Pancreas (tissue), 10 donors: Measurements from ENCODE around the gene SHLD1. TPM values are rescaled to one million over a fixed set of nuclear protein-coding genes. Genes with fewer than 3 reads are reported as not detected.

Experiments
- ATAC-seq, 4 donors: fragments of 200-7000 bp; cut with Tn5 transposase; one replicate each; pipeline versions ENCODE4 v1.8.0 to v1.9.1; 2020; ENCODE audit warnings: mild to moderate bottlenecking in 4 of 4, moderate library complexity in 4 of 4
- DNase-seq, 6 donors: peaks; one replicate each; pipeline ENCODE4 v3.0.0-alpha.2; 2020
- FAIRE-seq: peaks from 2 replicates; lab custom pipeline; 2012; peaks lifted over from hg19 to GRCh38; lab: Jason Lieb, UNC
- H3K27ac ChIP-seq, 4 donors: fragments of 200-600 bp; sonication (generic); 1 replicate in 3 of 4; 2 replicates in 1 of 4; pipeline versions ENCODE4 v1.5.0 to v1.8.0; 2020
- H3K27me3 ChIP-seq, 4 donors: fragments of 200-600 bp; one replicate each; pipeline ENCODE4 v1.8.0; 2021
- H3K36me3 ChIP-seq, 3 donors: fragments of 200-600 bp; sonication (generic) in 1 of 3; one replicate each; pipeline versions ENCODE4 v1.5.0 to v1.8.0; 2020 to 2021
- H3K4me1 ChIP-seq, 3 donors: fragments of 200-600 bp; one replicate each; pipeline ENCODE4 v1.8.0; 2021
- H3K4me3 ChIP-seq, 4 donors: fragments of 200-600 bp; sonication (generic) in 2 of 4; one replicate each; pipeline versions ENCODE4 v1.5.0 to v1.8.0; 2020 to 2021
- H3K9me3 ChIP-seq, 4 donors: fragments of 200-600 bp; one replicate each; pipeline ENCODE4 v1.8.0; 2021
- CTCF ChIP-seq, 4 donors: fragments of 200-600 bp; sonication (generic) in 3 of 4; IDR thresholded peaks; one replicate each; pipeline versions ENCODE4 v1.5.0 to v1.8.0; 2021; ENCODE audit warnings: antibody characterized with exemption in 4 of 4
- WGBS, 2 donors: extraction: QIAGEN DNeasy Blood & Tissue Kit; methylation state at CpG; one replicate each; pipeline ENCODE4 v1.1.7; 2013; 5-methylcytosine and 5-hydroxymethylcytosine counted together
- intact Hi-C, 3 donors: fragments of 100-400 bp; cut with DNase I; formaldehyde crosslinking; loops; one replicate each; pipeline versions ENCODE4 v1.11.1 to v1.14.2; 2022
- polyA plus RNA-seq, 2 donors: library from polyadenylated mRNA; stranded (reverse); fragments of 200-250 nt; gene quantifications; one replicate each; pipeline ENCODE4 v1.2.3, GENCODE V29; 2013
- total RNA-seq, 6 donors: library from RNA; stranded (reverse); fragmentation: NEBNext Ultra II Directional in 4 of 6; extraction: Animal tissue kit (Norgen Biotek cat#: 25700) in 4 of 6; gene quantifications; one replicate each; pipeline versions ENCODE4 v1.2.1 to v1.2.4, GENCODE V29; 2021 to 2023
- donor health status: healthy with polysubstance abuse.
- donor health status: DM: no; HTN: no; CAD: no; lungs with moderate emphysema.
- donor health status: DM: no; HTN: no; CAD: no.
- donor health status: control.
- donor health status: control.
- donor health status: Bipolar disorder and iron deficiency.
- donor health status: DM: yes; HTN: yes; CAD: no.
- donor health status: DM: no; HTN: no; CAD: no.
- donor health status: DM: no; HTN: no; CAD: no.
- donor health status: DM: yes; HTN: yes; CAD: no.

The SHLD1 gene
- total and polyA plus RNA-seq, 8 donors, result 2.1 to 6.6 (median 3.4) TPM

- H3K4me1 ChIP-seq, result peaks cover 0 to 4% (median 0%) of the 10 kb centered on the region in 3 donors
- no peak overlapping the region for H3K4me3 ChIP-seq
- FAIRE-seq, result no peak
- no peak for TF ChIP-seq CTCF (IDR thresholded peaks at IDR 0.05)
- ATAC-seq, result no peak
- no peaks in the 10 kb centered on the region for H3K9me3 ChIP-seq
- H3K36me3 ChIP-seq, result no peaks in the 10 kb centered on the region
- no peaks in the 10 kb centered on the region for H3K27me3 ChIP-seq
- H3K27ac ChIP-seq, result no peak overlapping the region
- no peak for DNase-seq
- intact Hi-C loops, result no loop called here
- 61 to 65% methylated on average over 5 of the region's 5 CpGs for WGBS, 2 donors
Observed at GRCh38 chr20:5727018-5727515, 23.1 kb upstream of the SHLD1 start.

GRCh38 chr20:5729348-5729747 is 20.9 kb upstream of the SHLD1 start:
- ATAC-seq (no peak), DNase-seq (no peak), FAIRE-seq (no peak)
- Histone ChIP-seq H3K27me3 (no peaks in the 10 kb centered on the region), H3K36me3 (no peaks in the 10 kb centered on the region), H3K4me3 (no peak overlapping the region), H3K4me1 (peaks cover 0 to 4% (median 0%) of the 10 kb centered on the region in 3 donors), H3K9me3 (no peaks in the 10 kb centered on the region), H3K27ac (no peak overlapping the region)
- WGBS, 2 donors, result 89 to 97% methylated on average over 2 of the region's 2 CpGs
- intact Hi-C loops, result no loop called here
- no peak for TF ChIP-seq CTCF (IDR thresholded peaks at IDR 0.05)

- no peak for DNase-seq
- no peak for ATAC-seq
- WGBS, 2 donors, result 67 to 71% methylated on average over 2 of the region's 2 CpGs
Observed at GRCh38 chr20:5730131-5730530, 20.1 kb upstream of the SHLD1 start.

GRCh38 chr20:5731753-5732366 is 18.3 kb upstream of the SHLD1 start:
- Histone ChIP-seq H3K9me3 (no peaks in the 10 kb centered on the region), H3K27ac (no peak overlapping the region), H3K4me1 (no peaks in the 10 kb centered on the region), H3K27me3 (no peaks in the 10 kb centered on the region), H3K36me3 (no peaks in the 10 kb centered on the region), H3K4me3 (no peak overlapping the region)
- ATAC-seq (no peak), DNase-seq (no peak), FAIRE-seq (no peak)
- no peak for TF ChIP-seq CTCF (IDR thresholded peaks at IDR 0.05)
- intact Hi-C loops, result no loop called here
- 65 to 72% methylated on average over 6 of the region's 6 CpGs for WGBS, 2 donors

More at GRCh38 chr20:5730131-5730530, 20.1 kb upstream of the SHLD1 start:
- intact Hi-C loops, result no loop called here
- H3K27ac ChIP-seq, result no peak overlapping the region
- no peaks in the 10 kb centered on the region for H3K9me3 ChIP-seq
- H3K4me3 ChIP-seq, result no peak overlapping the region
- no peak for TF ChIP-seq CTCF (IDR thresholded peaks at IDR 0.05)
- H3K36me3 ChIP-seq, result no peaks in the 10 kb centered on the region
- no peak for FAIRE-seq
- H3K4me1 ChIP-seq, result peaks cover 0 to under 1% (median 0%) of the 10 kb centered on the region in 3 donors
- H3K27me3 ChIP-seq, result no peaks in the 10 kb centered on the region

GRCh38 chr20:5734602-5735001 is 15.6 kb upstream of the SHLD1 start:
- FAIRE-seq, result no peak
- Histone ChIP-seq H3K4me3 (no peak overlapping the region), H3K36me3 (no peaks in the 10 kb centered on the region), H3K4me1 (no peaks in the 10 kb centered on the region), H3K27me3 (no peaks in the 10 kb centered on the region), H3K27ac (no peak overlapping the region), H3K9me3 (no peaks in the 10 kb centered on the region)
- intact Hi-C loops, result no loop called here
- no peak for ATAC-seq
- 29 to 30% methylated on average over 1 of the region's 1 CpG for WGBS, 2 donors
- TF ChIP-seq CTCF (IDR thresholded peaks at IDR 0.05), result no peak
- no peak for DNase-seq
